Common myeloid progenitor, CD34-positive (primary cell): ENCODE data around the gene CDK14.

ENCODE experiments used
- CTCF ChIA-PET: fragments of 350-600 bp; sonication (Branson Sonifier 250); formaldehyde crosslinking; loops from one replicate; lab custom pipeline; 2021; ENCODE audit warnings: antibody characterized with exemption; lab: Charles Lee
- POLR2A ChIA-PET: fragments of 350-600 bp; sonication (Branson Sonifier 250); formaldehyde crosslinking; loops from one replicate; lab custom pipeline; 2021; ENCODE audit warnings: antibody characterized with exemption; lab: Charles Lee
- DNase-seq, 3 donors: peaks; one replicate each; pipeline versions ENCODE4 v3.0.0 to v3.0.0-alpha.2; 2013
- H3K27ac ChIP-seq, 2 experiments: 1 replicate in 1 of 2; 2 replicates in 1 of 2; pipeline ENCODE4 v1.7.0; 2013; ENCODE audit warnings: inconsistent platforms in 2 of 2, low read length in 2 of 2, mild to moderate bottlenecking in 2 of 2, low read depth in 1 of 2, moderate library complexity in 1 of 2; ENCODE audit not compliant: severe bottlenecking in 2 of 2, insufficient read depth in 1 of 2, poor library complexity in 1 of 2
- H3K27me3 ChIP-seq, 5 experiments: replicated peaks in 2 of 5; 1 replicate in 3 of 5; 2 replicates in 2 of 5; pipeline versions ENCODE4 v1.6.1 to v1.7.0; 2013; ENCODE audit warnings: low read length in 4 of 5, mild to moderate bottlenecking in 2 of 5, moderate library complexity in 2 of 5, inconsistent platforms in 1 of 5; ENCODE audit not compliant: insufficient read depth in 5 of 5, control insufficient read depth in 4 of 5
- H3K36me3 ChIP-seq, 4 experiments: 1 replicate in 2 of 4; 2 replicates in 2 of 4; pipeline versions ENCODE4 v1.6.1 to v1.7.0; 2013; ENCODE audit warnings: low read length in 3 of 4, control low read depth in 1 of 4, mild to moderate bottlenecking in 1 of 4; ENCODE audit not compliant: control insufficient read depth in 4 of 4, insufficient read depth in 4 of 4
- H3K4me1 ChIP-seq, 4 experiments: 1 replicate in 3 of 4; 2 replicates in 1 of 4; pipeline versions ENCODE4 v1.6.1 to v1.7.1; 2013; ENCODE audit warnings: low read length in 3 of 4, mild to moderate bottlenecking in 3 of 4, control low read depth in 1 of 4, inconsistent platforms in 1 of 4, moderate library complexity in 1 of 4; ENCODE audit not compliant: control insufficient read depth in 4 of 4, insufficient read depth in 4 of 4; ENCODE audit errors: control extremely low read depth in 1 of 4
- H3K4me3 ChIP-seq, 7 experiments: 1 replicate in 4 of 7; 2 replicates in 3 of 7; pipeline versions ENCODE4 v1.5.1 to v1.7.0; 2013; ENCODE audit warnings: mild to moderate bottlenecking in 7 of 7, low read length in 6 of 7, moderate library complexity in 6 of 7, inconsistent platforms in 2 of 7, low read depth in 2 of 7, control low read depth in 1 of 7; ENCODE audit not compliant: insufficient read depth in 4 of 7, control insufficient read depth in 1 of 7; ENCODE audit errors: extremely low read depth in 1 of 7
- H3K9me3 ChIP-seq, 5 experiments: 1 replicate in 4 of 5; 2 replicates in 1 of 5; pipeline versions ENCODE4 v1.6.1 to v1.7.1; 2013; ENCODE audit warnings: low read length in 4 of 5, mild to moderate bottlenecking in 2 of 5, inconsistent platforms in 1 of 5, low read depth in 1 of 5, moderate library complexity in 1 of 5; ENCODE audit not compliant: control insufficient read depth in 4 of 5, insufficient read depth in 2 of 5; ENCODE audit errors: control extremely low read depth in 1 of 5
- WGBS: methylation state at CpG from one replicate; pipeline ENCODE4 v1.1.5; 2013; ENCODE audit not compliant: insufficient coverage; 5-methylcytosine and 5-hydroxymethylcytosine counted together

Gene CDK14

DNA sequence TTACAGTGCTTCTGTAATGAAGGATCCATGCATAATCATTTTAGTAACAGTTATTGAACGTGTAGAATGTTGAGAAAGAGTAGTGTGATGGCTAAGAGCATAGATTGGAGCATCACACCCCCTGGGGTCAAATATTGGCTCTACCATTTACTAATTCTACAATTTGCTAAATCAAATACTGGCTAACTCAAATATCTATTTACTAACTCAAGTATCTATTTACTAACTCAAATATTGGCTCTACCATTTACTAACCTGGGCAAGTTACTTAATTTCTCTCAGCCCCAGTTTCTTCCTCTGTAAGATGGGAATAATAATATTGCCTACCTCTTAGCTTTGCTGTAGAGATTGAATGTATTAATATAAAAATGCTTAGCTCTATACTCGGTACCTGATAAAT, 64.0 kb downstream of the CDK14 start:
- WGBS = no CpG with 5 or more reads among the region's 2 CpGs
- ChIA-PET POLR2A (no interaction called here), CTCF (no interaction called here)
- Histone ChIP-seq H3K27ac (no peak overlapping the region), H3K9me3 (peaks cover 0 to 3% (median 0%) of the 10 kb centered on the region in 5 experiments), H3K4me3 (no peak overlapping the region), H3K27me3 (no peaks in the 10 kb centered on the region), H3K4me1 (no peaks in the 10 kb centered on the region), H3K36me3 (no peaks in the 10 kb centered on the region)
- no peak for DNase-seq

DNA sequence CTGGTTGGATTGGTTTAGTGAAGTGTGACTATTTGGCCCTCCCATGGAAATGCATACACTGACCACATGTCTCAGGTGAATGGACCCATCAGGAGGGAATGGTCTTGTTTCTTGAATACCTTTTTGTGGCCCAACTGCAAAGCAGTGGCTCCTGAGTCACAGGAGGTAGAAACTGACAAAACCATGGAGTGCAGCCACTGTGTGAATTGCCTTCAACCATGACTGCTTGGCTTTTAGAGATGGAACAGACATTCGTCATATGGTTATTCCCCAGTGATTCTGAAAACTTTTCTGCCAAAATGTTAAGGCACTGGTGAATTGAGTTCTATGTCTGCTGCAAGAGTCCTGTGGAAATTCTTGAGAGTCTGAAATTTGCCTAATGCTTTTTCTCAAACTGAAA, 64.7 kb downstream of the CDK14 start:
- Histone ChIP-seq H3K27ac (no peak overlapping the region), H3K36me3 (no peaks in the 10 kb centered on the region), H3K4me3 (no peak overlapping the region), H3K27me3 (no peaks in the 10 kb centered on the region), H3K4me1 (no peaks in the 10 kb centered on the region), H3K9me3 (peaks cover 0 to 3% (median 0%) of the 10 kb centered on the region in 5 experiments)
- DNase-seq = no peak
- CTCF ChIA-PET = no interaction called here
- POLR2A ChIA-PET = no interaction called here
- WGBS = 100% methylated on average over 1 of the region's 1 CpG

DNA sequence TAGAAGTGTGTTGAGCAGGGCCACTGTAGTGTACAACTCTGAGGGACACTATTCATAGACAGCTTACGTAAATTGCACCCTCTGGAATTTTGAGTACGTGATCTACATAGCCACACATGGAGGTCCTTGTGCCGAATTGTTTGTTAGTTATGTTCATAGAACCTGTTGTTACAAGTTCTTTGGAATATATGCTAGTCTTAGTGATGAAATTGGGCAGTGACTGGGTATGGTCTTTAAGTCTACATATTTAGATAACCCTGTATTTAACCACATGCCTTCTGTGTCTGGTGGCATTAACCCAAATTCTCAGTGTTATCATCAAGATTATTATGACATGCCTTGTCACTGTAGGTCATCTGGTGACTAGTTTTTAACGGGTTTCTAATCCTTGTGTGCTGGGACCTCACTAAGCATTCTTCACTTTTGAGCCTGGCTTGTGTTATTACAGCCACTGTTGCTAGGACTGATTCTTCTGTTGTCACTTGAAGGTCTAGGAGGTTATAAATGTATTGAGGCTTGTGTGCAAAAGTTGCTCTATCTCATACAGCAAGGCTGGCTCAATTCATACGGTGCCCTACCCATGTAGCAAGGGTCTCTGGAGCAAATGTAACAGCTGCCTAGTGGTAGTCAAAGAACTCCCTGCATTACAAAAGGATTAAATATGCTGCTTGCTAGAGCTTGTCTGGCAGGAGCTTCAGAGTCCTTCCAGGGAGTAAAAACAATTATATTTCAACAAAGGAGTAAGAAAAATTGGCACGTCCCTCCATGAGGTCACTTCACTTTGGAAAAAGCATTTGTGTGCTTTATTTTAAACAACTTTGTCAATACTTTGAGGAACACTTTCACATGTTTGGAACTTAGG, 65.4 kb downstream of the CDK14 start:
- Histone ChIP-seq H3K4me1 (no peaks in the 10 kb centered on the region), H3K36me3 (no peaks in the 10 kb centered on the region), H3K27ac (no peak overlapping the region), H3K4me3 (no peak overlapping the region), H3K9me3 (peaks cover 0 to 3% (median 0%) of the 10 kb centered on the region in 5 experiments), H3K27me3 (no peaks in the 10 kb centered on the region)
- WGBS = 94% methylated on average over 5 of the region's 6 CpGs
- ChIA-PET CTCF (interaction anchor here (1.2 kb wide), 1 partner anchor 18 kb away, joined by 3 read pairs; no protein-coding TSS in a partner anchor), POLR2A (interaction anchor here (1.1 kb wide), 1 partner anchor 37 kb away, joined by 3 read pairs; no protein-coding TSS in a partner anchor)
- peak in 2 of 3 donors; percentile 15 to 31 for DNase-seq

DNA sequence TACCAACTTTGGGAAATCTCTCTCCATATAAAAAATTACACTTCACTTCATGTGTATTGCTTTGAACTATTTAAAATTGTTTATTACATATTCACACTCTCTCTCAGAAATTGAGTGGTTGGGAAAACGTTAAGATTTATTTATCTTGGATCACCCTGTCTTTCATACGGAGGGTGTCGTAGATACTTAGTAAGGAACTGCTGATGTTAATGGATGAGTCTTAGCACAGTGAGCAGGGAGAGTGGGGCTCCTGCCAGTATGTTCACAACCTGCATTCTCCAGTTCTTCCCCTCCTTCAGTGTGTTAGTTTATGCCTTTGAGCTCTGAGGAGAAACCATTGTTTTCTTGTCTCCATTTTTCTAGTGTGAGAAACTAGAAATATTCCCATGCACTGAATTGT, 67.1 kb downstream of the CDK14 start:
- POLR2A ChIA-PET = no interaction called here
- Histone ChIP-seq H3K27ac (no peak overlapping the region), H3K27me3 (no peaks in the 10 kb centered on the region), H3K4me3 (no peak overlapping the region), H3K36me3 (no peaks in the 10 kb centered on the region), H3K9me3 (peaks cover 0 to 1% (median 0%) of the 10 kb centered on the region in 5 experiments), H3K4me1 (no peaks in the 10 kb centered on the region)
- CTCF ChIA-PET = interaction anchor here (1.2 kb wide), 1 partner anchor 16 kb away, joined by 3 read pairs; no protein-coding TSS in a partner anchor
- DNase-seq = no peak
- WGBS = no CpG with 5 or more reads among the region's 3 CpGs

DNA sequence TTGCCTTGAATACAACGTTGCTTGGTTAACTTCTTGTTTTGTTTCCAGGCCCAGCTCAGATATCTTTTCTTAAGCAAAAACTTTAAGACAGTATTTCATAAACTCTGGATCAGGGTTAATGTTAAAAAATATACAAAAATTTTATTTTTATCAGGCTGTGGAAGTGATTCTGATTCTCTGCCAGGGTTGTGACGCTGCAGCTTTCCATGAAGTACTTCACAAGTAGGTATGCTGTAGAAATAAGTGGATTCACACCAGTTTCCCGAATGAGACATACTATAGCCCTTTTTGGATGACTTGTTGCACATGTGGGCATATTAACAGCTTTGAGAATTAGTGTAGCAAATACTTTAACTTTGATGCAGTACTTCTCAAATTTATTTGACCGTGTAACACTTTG, 70.1 kb downstream of the CDK14 start:
- WGBS = 100% methylated on average over 2 of the region's 4 CpGs
- Histone ChIP-seq H3K27ac (no peak overlapping the region), H3K4me1 (no peaks in the 10 kb centered on the region), H3K9me3 (peaks cover 0 to 3% (median 0%) of the 10 kb centered on the region in 5 experiments), H3K36me3 (no peaks in the 10 kb centered on the region), H3K27me3 (no peaks in the 10 kb centered on the region), H3K4me3 (no peak overlapping the region)
- ChIA-PET POLR2A (no interaction called here), CTCF (no interaction called here)
- no peak for DNase-seq

DNA sequence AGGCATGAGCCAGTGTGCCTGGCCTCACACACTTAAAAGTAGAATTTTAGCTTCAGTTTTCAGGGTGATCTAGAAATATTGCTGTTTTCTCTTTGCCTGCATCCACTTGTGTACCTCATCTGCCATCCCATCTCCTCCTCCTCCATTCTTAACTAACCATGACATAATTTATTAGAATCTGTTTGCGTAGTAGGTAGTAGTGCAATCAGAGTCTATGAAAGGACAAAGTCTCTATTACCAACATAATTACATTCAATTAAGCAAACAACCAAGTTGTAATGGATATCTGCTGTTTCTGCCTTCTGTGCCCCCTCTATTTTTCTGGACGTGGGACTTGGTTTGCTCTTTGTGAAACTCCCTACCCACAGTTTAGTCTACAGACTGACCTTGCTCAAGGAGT, 72.9 kb downstream of the CDK14 start:
- Histone ChIP-seq H3K4me1 (no peaks in the 10 kb centered on the region), H3K9me3 (peaks cover 0 to 3% (median 0%) of the 10 kb centered on the region in 5 experiments), H3K36me3 (no peaks in the 10 kb centered on the region), H3K4me3 (no peak overlapping the region), H3K27me3 (no peaks in the 10 kb centered on the region), H3K27ac (no peak overlapping the region)
- CTCF ChIA-PET = no interaction called here
- WGBS = 83% methylated on average over 1 of the region's 2 CpGs
- DNase-seq = no peak
- POLR2A ChIA-PET = no interaction called here

DNA sequence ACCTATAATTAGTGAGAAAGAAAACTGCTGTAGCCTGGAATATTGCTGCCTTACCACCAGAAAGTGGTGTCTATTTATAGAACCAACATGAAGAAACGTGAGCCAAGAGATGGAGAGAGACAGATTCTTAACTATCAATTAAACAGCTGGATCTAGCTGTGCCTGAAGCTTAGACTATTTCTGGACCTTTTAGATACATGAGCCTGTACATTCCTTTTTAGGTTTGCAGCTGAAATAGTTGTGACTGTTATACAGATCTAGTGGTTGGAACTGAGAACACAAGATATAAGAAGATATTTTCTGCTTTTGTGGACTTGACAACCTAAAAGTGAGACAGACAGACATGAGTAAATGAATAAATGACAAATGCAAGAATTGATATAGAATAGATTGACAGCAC, 73.4 kb downstream of the CDK14 start:
- ChIA-PET CTCF (no interaction called here), POLR2A (no interaction called here)
- Histone ChIP-seq H3K27me3 (no peaks in the 10 kb centered on the region), H3K4me1 (no peaks in the 10 kb centered on the region), H3K36me3 (no peaks in the 10 kb centered on the region), H3K4me3 (no peak overlapping the region), H3K9me3 (peaks cover 0 to 3% (median 0%) of the 10 kb centered on the region in 5 experiments), H3K27ac (no peak overlapping the region)
- no peak for DNase-seq
- 88% methylated on average over 1 of the region's 1 CpG for WGBS
